Activated CD4-positive, alpha-beta T cell treated with anti-CD3 and anti-CD28 coated beads for 48 hours (primary cell): ENCODE measurements around the gene FHL1.
"Not testable (repeated sequence)": the region's sequence is repeated elsewhere in the genome, so short reads cannot be mapped to it uniquely, and the experiment has no call there.

Experiments
- DNase-seq: peaks from one replicate; pipeline ENCODE4 v3.0.0-alpha.2; 2020

FHL1 gene

GRCh38 chrX:136147976-136148375 lies 643 bp downstream of the FHL1 start:
- DNase-seq = peak; percentile 6

DNA sequence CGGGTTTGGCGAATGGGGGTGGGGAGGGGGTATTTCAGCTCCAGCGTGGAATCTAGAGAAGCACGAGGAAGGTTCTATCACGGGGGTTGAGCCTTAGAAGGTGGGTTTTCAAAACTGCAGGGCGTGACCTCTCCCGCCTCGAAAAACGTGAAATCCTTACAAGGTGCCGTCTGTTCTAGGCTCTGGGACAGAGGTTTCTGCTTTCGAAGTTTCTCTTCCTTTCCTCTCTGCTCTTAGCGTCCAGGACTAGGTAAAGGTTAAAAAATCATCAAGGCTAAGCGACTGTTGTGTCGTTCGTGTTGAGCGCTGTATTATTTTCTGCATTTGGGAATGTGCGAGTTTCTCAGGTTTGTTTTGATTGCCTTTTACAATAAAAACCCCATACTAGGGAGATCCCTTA lies 1.1 kb downstream of the FHL1 start:
- DNase-seq = no peak

DNA sequence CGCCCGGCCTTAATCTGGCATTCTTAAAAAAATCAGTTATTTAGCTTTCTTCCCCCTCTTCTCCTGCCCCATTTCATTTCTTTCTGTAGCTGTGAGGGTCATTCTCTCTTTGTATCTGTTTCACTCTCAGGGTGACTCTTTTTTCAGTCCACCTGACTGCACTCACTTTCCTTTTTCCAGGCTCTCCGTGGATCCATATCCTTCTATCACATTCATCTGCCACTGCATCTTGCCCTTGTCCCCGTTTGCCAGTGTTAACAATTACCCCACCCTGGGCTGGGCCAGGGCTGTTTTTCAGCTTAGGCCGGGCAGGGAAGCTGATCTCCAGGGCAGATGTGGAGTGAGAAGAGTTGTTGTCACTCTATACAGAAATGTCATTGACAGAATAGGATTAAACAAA lies 7.7 kb downstream of the FHL1 start:
- no peak for DNase-seq

DNA sequence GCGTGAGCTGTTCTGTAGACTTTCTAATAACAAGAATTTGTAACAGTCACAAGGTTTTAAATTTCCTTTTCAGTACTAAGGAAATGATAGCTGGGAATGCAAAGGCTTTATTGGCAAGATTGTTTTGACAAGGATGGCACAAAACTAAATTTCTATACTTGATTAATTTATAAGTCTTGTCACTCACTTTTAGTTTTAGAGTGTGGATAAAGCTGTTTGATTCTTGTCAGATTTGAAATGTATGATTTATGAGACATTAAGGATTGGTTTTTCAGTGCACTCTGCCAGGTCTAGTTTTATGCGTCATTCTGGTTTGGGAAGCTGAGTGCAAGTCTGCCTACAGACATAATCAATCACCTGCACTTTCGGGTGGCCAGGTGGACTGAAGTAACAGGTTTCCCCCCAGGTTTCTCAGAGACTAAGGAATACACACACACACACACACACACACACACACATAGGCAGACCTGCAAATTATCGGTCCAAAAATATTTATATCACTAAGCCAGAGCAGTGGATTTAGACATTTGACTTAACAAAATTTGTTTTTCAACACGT lies 9.3 kb downstream of the FHL1 start:
- DNase-seq = no peak

DNA sequence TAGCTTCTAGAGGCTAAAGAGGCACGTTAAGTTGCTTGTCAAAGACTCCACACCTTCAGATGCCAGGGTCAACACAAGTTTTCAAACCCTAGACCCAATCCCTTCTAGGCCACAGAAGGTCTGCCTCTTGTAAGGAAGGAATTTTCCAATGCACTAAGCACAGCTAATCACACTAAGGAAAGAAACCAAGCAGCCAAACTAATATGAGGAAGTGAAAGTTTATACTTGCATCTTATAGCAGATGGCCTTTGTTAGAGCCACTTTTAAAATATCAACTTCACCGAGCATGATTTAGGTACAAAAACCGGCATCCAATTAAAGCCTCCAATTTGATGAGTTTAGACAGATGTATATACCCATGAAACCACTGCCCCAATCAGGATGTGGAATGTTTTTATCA lies 9.9 kb downstream of the FHL1 start:
- no peak for DNase-seq

DNA sequence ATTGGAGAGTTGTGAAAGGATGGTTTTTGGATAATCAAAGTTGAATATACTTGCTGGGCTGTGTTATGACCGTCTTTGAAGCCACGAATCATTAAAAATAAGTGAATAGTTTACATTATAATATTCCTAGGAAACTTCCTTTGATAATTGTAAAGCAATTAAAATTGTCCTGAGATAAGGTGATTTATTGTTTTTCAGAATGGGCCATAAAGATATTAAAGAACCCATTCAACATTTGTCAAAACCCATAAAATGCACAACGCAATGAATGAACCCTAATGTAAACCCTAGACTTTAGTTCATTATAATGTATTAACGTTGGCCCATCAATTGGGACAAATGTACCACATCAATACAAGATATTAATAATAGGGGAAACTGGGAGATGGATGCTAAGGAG lies 11.4 kb downstream of the FHL1 start:
- no peak for DNase-seq

GRCh38 chrX:136159611-136160025 lies 12.3 kb downstream of the FHL1 start:
- no peak for DNase-seq

DNA sequence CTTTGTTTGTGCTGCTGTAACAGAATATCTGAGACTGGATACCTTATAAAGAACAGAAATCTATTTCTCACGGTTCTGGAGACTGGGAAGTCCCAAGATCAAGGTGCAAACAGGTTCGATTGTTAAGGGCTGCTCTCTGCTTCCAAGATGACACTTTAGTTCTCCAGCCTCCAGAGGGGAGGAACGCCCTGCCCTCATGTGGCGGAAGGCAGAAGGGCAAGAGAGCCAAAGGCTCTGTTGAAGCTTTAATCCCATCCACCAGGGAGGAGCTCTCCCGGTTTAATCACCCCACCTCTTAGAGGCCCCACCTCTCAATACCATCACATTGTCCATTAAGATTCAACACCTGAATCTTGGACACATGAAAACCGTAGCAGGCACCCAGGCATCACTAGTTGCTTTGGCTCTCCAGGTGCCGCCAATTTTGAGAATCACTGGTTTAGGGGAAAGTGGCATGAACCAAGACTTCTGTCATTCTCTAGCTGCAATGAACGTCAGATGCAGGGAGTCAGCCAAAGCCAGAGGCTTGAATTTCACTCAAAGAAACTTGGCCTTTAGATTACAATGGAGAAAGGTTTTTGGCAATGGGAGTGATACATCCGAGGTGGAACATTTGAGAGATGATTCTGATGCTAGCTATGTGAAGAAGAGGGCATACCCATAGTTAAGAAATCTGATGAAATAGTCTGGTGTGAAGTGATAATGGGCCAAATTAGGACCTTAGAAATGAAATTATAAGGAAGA lies 15.7 kb downstream of the FHL1 start:
- peak; percentile 64 for DNase-seq

- DNase-seq = no peak
Observed at GRCh38 chrX:136163689-136164088, 16.4 kb downstream of the FHL1 start.

- DNase-seq = no peak
Observed at GRCh38 chrX:136165406-136165805, 18.1 kb downstream of the FHL1 start.

DNA sequence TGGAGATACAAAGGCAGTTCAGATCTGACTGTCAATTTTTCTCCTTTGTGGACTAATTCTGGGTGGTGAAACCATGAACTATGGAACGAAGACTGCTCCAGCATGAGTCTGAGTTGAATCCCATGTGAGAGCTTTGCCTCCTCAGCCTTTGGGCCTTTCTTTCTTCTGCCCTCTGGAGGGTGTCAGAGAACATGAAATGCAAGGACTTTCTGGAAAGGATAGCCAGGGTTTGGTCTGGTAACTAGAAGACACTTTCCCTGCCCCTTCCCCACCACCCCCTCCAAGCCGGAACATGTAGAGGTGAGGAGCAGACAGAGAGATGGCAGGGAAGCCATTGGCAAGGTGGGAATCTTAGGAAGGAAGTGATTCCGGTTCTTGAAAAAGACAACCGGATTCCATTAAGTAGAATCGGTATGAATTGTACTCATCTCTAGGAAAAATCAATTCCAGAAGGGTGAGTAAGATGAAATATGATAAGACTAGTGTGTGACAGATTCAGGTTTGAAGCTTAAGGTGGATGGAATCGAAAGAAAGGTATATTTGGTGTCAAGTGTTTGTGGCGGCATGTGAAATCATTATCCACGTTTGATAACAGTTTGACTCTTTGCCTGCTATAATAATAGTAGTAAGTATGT lies 19.0 kb downstream of the FHL1 start:
- DNase-seq = no peak

- not testable (repeated sequence) for DNase-seq
Observed at GRCh38 chrX:136167989-136168388, 20.7 kb downstream of the FHL1 start.

- no peak for DNase-seq
Observed at GRCh38 chrX:136168929-136169735, 21.8 kb downstream of the FHL1 start.

GRCh38 chrX:136170139-136170800 lies 22.9 kb downstream of the FHL1 start:
- DNase-seq = no peak

DNA sequence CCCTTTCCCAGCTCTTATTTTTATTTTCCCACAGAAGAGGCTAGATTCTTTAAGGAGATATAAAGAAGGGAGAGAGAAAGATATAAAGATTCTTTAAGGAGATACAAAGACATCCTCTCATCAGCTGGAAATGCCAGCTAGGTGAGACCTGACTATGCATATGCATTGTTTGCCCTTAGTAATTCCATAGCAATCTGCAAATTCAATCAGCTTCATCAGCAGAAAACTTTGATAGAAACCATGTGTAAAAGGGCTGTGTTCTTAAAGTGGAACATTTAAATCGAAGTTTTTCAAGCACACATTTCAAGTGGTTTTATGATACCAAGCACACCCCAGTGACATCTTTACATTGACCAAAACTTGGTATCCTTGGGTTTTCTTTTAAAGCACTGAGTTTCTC lies 24.1 kb downstream of the FHL1 start:
- DNase-seq = no peak

DNA sequence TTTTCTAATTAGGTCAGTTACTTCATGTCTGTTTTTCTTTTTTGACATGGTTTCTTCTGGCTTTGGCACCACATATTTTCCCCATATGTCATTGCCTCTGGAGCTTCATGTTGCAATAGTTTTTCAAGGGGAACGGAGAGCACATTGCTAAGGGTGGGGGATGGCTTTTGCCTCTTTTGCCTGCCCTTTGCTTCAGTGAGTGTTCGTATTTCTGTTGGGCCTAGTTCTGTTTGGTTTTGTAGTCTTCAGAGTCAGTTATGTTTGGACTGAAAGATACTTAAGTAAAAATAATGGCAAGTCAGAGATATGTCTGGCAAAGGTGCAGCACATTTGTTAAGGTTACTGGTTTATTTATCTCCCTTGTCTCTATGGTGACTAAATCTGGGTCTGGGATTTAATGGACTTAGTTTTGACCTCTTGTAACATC lies 29.1 kb downstream of the FHL1 start:
- no peak for DNase-seq

DNA sequence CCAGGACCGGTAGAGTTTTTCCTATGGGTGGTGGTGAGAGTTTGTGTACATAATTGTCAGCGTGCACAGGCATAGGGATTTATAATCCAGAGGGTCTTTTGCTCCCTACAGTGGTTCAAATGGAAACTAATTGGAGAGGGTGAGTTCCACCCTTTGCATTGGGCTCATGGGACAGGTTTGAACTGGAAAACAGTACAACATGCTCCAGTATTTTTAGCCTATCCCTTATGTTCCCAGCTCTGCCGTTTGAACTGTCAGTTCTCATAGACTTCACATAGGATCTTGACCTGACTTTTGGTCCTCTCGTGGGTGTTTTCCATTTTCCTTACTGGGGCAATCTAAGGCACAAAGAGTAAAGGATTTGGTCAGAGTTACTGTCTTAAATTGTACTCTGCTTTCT lies 31.8 kb downstream of the FHL1 start:
- no peak for DNase-seq

- no peak for DNase-seq
Observed at GRCh38 chrX:136182414-136182813, 35.1 kb downstream of the FHL1 start.

DNA sequence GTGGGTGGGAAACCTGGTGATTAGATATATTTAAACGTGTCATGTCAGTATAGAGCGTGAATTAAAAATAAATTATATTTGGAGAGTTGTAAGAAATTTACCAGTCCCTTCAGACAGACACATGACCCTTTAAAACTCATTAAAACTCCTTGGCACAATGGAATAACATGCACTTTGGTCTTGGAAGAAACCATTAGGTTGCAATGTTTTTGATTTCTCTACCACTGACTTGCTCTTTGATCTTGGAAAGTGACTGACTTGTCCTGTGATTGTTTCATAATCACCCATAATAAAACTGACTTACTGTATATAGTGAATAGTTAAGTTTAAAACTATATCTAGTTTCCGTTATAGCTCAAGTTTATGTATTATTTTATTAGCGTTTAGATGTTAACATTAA lies 35.8 kb downstream of the FHL1 start:
- no peak for DNase-seq

- DNase-seq = no peak
Observed at GRCh38 chrX:136183917-136184316, 36.6 kb downstream of the FHL1 start.

DNA sequence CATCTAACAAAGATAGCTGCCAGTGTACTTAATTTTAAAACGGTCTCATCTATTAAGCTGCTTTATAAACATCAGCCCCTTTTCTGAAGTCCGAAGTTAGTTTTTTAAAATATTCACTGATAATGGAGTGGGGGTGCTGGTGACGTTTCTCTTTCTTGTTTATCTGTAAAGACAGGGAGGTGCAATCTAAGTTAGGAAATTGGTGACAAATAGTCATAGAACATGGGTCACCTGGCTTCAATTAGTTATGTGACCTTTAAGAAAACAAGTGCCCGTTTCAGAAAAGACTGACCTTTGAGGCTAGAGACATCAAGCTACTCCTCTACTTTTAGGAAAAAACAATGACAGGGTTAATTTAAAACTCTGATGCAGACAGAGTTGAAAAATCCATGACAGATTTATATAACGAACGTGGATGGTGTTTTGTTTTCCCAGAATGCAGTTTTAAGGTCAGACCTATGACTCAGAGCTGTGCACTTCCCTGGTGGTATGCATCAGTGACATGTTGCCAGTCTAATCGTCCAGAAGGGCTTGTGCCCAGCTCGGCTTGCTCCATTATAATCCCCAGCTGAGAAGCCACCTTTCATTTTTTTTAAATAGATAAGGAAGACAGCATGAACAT lies 38.2 kb downstream of the FHL1 start:
- DNase-seq = no peak

DNA sequence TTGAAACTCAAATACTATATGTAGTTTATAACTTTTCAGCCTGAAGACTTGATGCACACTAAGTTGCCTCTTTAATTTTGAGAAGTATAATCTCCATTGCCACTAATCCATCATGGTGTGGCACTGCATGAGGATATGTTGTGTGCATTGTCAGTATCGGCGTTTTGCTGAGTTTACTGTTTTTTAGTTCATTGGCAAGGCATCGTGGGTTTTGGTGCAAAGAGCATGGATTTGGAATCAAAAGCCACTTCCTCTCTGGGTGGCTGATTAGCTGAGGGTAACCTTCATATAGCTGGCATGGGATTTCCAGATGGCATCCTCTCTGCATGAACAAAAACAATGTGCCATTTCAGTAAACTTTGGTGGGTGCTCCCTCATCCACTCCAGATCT lies 38.7 kb downstream of the FHL1 start:
- DNase-seq = no peak

GRCh38 chrX:136189222-136189621 lies 41.9 kb downstream of the FHL1 start:
- DNase-seq = no peak
